Measurements from ENCODE around the gene RFX4.

RFX4 gene

GRCh38 chr12:106644335-106645073 lies 61.7 kb downstream of the RFX4 start:
- ATAC-seq (ENCODE audit: low read depth) (no peak), DNase-seq (ENCODE audit: low spot score) (no peak)
- H3K9me3 ChIP-seq (ENCODE audit: severe bottlenecking) = no peaks in the 10 kb centered on the region
- H3K4me1 ChIP-seq (ENCODE audit: insufficient read depth, poor library complexity, severe bottlenecking) = no peaks in the 10 kb centered on the region
- TF ChIP-seq CTCF (IDR thresholded peaks at IDR 0.05; ENCODE audit: poor library complexity, severe bottlenecking) = no peak
- no peaks in the 10 kb centered on the region for H3K36me3 ChIP-seq (ENCODE audit: low read depth)
- peaks cover 4% of the 10 kb centered on the region for H3K27me3 ChIP-seq (ENCODE audit: insufficient read depth, poor library complexity, severe bottlenecking)
- no peak overlapping the region for H3K27ac ChIP-seq (ENCODE audit: poor library complexity, severe bottlenecking)
- no peak overlapping the region for H3K4me3 ChIP-seq (ENCODE audit: severe bottlenecking)

- Histone ChIP-seq H3K36me3 (ENCODE audit: low read depth) (no peaks in the 10 kb centered on the region), H3K27me3 (ENCODE audit: insufficient read depth, poor library complexity, severe bottlenecking) (no peaks in the 10 kb centered on the region), H3K4me3 (ENCODE audit: severe bottlenecking) (no peak overlapping the region), H3K27ac (ENCODE audit: poor library complexity, severe bottlenecking) (no peak overlapping the region), H3K4me1 (ENCODE audit: insufficient read depth, poor library complexity, severe bottlenecking) (no peaks in the 10 kb centered on the region), H3K9me3 (ENCODE audit: severe bottlenecking) (no peaks in the 10 kb centered on the region)
- no peak for DNase-seq (ENCODE audit: low spot score)
- ATAC-seq (ENCODE audit: low read depth) = peak; percentile 62; the same call in 2 of the 3 replicates
- no peak for TF ChIP-seq CTCF (IDR thresholded peaks at IDR 0.05; ENCODE audit: poor library complexity, severe bottlenecking)
These were observed 62.2 kb downstream of the RFX4 start for GRCh38 chr12:106645074-106645421.

GRCh38 chr12:106645465-106646330 lies 62.9 kb downstream of the RFX4 start:
- Histone ChIP-seq H3K27ac (ENCODE audit: poor library complexity, severe bottlenecking) (no peak overlapping the region), H3K9me3 (ENCODE audit: severe bottlenecking) (no peaks in the 10 kb centered on the region), H3K36me3 (ENCODE audit: low read depth) (no peaks in the 10 kb centered on the region), H3K4me3 (ENCODE audit: severe bottlenecking) (no peak overlapping the region), H3K4me1 (ENCODE audit: insufficient read depth, poor library complexity, severe bottlenecking) (no peaks in the 10 kb centered on the region), H3K27me3 (ENCODE audit: insufficient read depth, poor library complexity, severe bottlenecking) (no peaks in the 10 kb centered on the region)
- ATAC-seq (ENCODE audit: low read depth) = no peak
- DNase-seq (ENCODE audit: low spot score) = no peak
- no peak for TF ChIP-seq CTCF (IDR thresholded peaks at IDR 0.05; ENCODE audit: poor library complexity, severe bottlenecking)

- no peaks in the 10 kb centered on the region for H3K36me3 ChIP-seq (ENCODE audit: low read depth)
- no peaks in the 10 kb centered on the region for H3K27me3 ChIP-seq (ENCODE audit: insufficient read depth, poor library complexity, severe bottlenecking)
- no peak for TF ChIP-seq CTCF (IDR thresholded peaks at IDR 0.05; ENCODE audit: poor library complexity, severe bottlenecking)
- no peaks in the 10 kb centered on the region for H3K9me3 ChIP-seq (ENCODE audit: severe bottlenecking)
- H3K4me1 ChIP-seq (ENCODE audit: insufficient read depth, poor library complexity, severe bottlenecking) = no peaks in the 10 kb centered on the region
- DNase-seq (ENCODE audit: low spot score) (no peak), ATAC-seq (ENCODE audit: low read depth) (no peak)
- H3K4me3 ChIP-seq (ENCODE audit: severe bottlenecking) = no peak overlapping the region
- no peak overlapping the region for H3K27ac ChIP-seq (ENCODE audit: poor library complexity, severe bottlenecking)
These were observed 63.7 kb downstream of the RFX4 start for GRCh38 chr12:106646472-106646871.

Data from RWPE2 (cell line).